Muscle of leg (tissue), 11 donors: ENCODE results near the gene MREG. TPM values are rescaled to one million over a fixed set of nuclear protein-coding genes. Genes with fewer than 3 reads are reported as not detected.
"Not testable (repeated sequence)": the region's sequence is repeated elsewhere in the genome, so short reads cannot be mapped to it uniquely, and the experiment has no call there.

ENCODE experiments used
- DNase-seq: peaks from one replicate; pipeline ENCODE4 v3.0.0; 2013
- H3K27ac ChIP-seq: one replicate; pipeline ENCODE4 v1.5.1; 2013; ENCODE audit warnings: mild to moderate bottlenecking, low read length, control low read depth
- H3K27me3 ChIP-seq: one replicate; pipeline ENCODE4 v1.6.1; 2013; ENCODE audit warnings: low read length; ENCODE audit not compliant: control insufficient read depth, insufficient read depth
- H3K36me3 ChIP-seq: one replicate; pipeline ENCODE4 v1.6.1; 2013; ENCODE audit warnings: low read length; ENCODE audit not compliant: control insufficient read depth, insufficient read depth
- H3K4me1 ChIP-seq: one replicate; pipeline ENCODE4 v1.6.1; 2013; ENCODE audit warnings: low read length; ENCODE audit not compliant: control insufficient read depth, insufficient read depth
- H3K4me3 ChIP-seq: one replicate; pipeline ENCODE4 v1.5.1; 2013; ENCODE audit warnings: low read length, control low read depth
- H3K9me3 ChIP-seq: replicated peaks from 2 replicates; pipeline ENCODE4 v1.6.1; 2013; ENCODE audit warnings: low read depth, low read length; ENCODE audit not compliant: control insufficient read depth
- WGBS: methylation state at CpG from one replicate; pipeline ENCODE4 v1.1.5; 2013; ENCODE audit warnings: missing lambda C conversion rate; ENCODE audit not compliant: insufficient coverage; 5-methylcytosine and 5-hydroxymethylcytosine counted together
- polyA plus RNA-seq, 8 donors: library from polyadenylated mRNA; unstranded; fragments of 120-200 nt; gene quantifications; one replicate each; pipeline versions ENCODE4 v1.2.1 to v1.2.3, GENCODE V29; 2013; ENCODE audit warnings: inconsistent platforms in 1 of 8, low replicate concordance in 1 of 8; ENCODE audit not compliant: insufficient read length in 8 of 8, insufficient read depth in 1 of 8
- total RNA-seq: library from RNA; stranded (reverse); fragments of 120-200 nt; gene quantifications from one replicate; pipeline ENCODE4 v1.2.4, GENCODE V29; 2013

MREG gene
- total and polyA plus RNA-seq, 9 donors: 1.3 to 4.4 (median 2.1) TPM

DNA sequence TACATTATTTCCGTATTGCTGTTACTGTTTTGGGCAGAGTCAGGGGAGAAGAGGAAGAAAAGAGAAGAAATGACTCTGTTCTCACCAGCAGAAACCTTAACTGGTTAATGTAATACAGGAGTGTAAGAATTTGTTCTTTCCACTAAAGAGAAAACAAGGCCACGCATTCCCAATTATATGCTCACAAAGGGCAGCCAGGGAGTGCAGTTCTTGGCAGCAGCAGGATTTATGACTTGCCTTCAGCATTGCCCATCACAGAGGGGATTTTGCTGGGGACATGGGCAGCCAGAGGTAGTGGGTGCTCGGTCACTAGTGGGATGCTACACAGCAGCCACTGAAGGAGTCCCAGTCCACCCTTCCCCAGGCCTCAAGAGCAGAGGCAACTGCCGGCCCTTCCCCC lies 18.4 kb downstream of the MREG start:
- Histone ChIP-seq H3K9me3 (no peaks in the 10 kb centered on the region), H3K4me1 (no peaks in the 10 kb centered on the region), H3K4me3 (no peak overlapping the region), H3K27me3 (no peaks in the 10 kb centered on the region), H3K27ac (no peak overlapping the region), H3K36me3 (no peaks in the 10 kb centered on the region)
- WGBS: no CpG with 5 or more reads among the region's 4 CpGs
- DNase-seq: no peak

- not testable (repeated sequence) for H3K36me3 ChIP-seq, H3K27ac ChIP-seq, H3K4me3 ChIP-seq, H3K27me3 ChIP-seq, DNase-seq, H3K4me1 ChIP-seq, H3K9me3 ChIP-seq
- 93% methylated on average over 3 of the region's 5 CpGs for WGBS
Measured at GRCh38 chr2:215988556-215989207, 24.7 kb downstream of the MREG start.

- Histone ChIP-seq H3K4me1 (no peaks in the 10 kb centered on the region), H3K27me3 (no peaks in the 10 kb centered on the region), H3K36me3 (no peaks in the 10 kb centered on the region), H3K27ac (no peak overlapping the region), H3K9me3 (peaks cover 4% of the 10 kb centered on the region), H3K4me3 (no peak overlapping the region)
- DNase-seq: no peak
- WGBS: no CpG with 5 or more reads among the region's 1 CpG
Measured at GRCh38 chr2:215985257-215985656, 28.1 kb downstream of the MREG start.

DNA sequence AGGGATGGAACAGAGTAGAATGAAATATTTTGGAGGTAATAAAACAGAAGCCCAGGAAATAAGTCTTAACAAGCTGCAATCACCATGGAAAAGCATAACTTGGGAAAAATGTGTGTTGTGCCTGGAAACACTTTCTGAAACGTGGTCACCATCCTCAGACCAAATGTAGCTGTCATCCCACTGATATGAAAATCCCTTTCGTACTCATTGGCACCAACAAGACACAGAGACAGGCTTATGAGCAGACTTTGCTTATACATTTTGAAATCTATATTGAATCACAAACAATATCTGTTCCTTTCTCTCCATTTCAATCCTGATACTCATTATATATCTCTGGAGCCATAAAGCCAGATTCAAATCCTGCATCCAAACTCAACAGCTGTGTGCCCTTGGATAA lies 28.7 kb downstream of the MREG start:
- Histone ChIP-seq H3K4me1 (no peaks in the 10 kb centered on the region), H3K27ac (no peak overlapping the region), H3K27me3 (no peaks in the 10 kb centered on the region), H3K9me3 (peaks cover 4% of the 10 kb centered on the region), H3K36me3 (no peaks in the 10 kb centered on the region), H3K4me3 (no peak overlapping the region)
- no peak for DNase-seq
- no CpG with 5 or more reads among the region's 2 CpGs for WGBS

GRCh38 chr2:215983581-215984351 lies 29.6 kb downstream of the MREG start:
- DNase-seq: no peak
- Histone ChIP-seq H3K9me3 (no peaks in the 10 kb centered on the region), H3K27me3 (no peaks in the 10 kb centered on the region), H3K36me3 (no peaks in the 10 kb centered on the region), H3K27ac (no peak overlapping the region), H3K4me3 (no peak overlapping the region), H3K4me1 (no peaks in the 10 kb centered on the region)
- no CpG with 5 or more reads among the region's 2 CpGs for WGBS

DNA sequence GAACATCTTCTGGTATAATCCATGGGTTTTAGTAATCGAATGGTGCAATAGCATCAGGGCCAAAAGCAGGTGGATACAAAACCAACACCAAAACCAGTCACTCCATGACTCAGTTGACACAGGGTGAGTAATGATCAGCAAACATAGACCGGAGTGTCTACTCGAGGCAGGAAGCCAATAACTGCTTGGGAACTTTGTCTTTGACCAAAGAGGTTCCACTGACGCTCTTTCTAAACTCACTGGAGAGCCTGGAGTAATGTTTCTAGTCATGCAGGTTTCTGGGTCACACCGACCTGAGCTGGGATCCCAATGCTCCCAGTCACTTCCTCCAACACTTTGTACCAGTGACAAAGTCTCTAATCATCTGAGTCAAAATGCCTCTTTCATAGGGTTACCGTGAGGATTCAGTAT lies 30.9 kb downstream of the MREG start:
- Histone ChIP-seq H3K36me3 (no peaks in the 10 kb centered on the region), H3K9me3 (no peaks in the 10 kb centered on the region), H3K4me3 (no peak overlapping the region), H3K27me3 (no peaks in the 10 kb centered on the region), H3K27ac (no peak overlapping the region), H3K4me1 (no peaks in the 10 kb centered on the region)
- 95% methylated on average over 4 of the region's 6 CpGs for WGBS
- no peak for DNase-seq

DNA sequence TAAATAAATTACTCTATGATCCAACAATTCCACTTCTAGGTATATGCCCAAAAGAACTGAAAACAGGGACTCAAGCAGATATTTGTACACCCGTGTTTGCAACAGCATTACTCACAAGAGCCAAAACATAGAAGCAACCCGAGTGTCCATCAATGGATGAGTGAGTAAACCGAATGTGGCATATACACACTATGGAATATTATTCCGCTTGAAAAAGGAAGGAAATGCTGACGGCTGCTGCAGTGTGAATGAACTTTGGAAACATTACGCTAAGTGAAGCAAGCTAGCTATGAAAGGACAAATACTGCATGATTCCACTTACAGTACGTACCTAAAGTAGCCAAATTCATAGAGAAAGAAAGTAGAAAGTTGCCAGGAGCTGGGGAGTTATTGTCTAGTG lies 32.2 kb downstream of the MREG start:
- Histone ChIP-seq H3K9me3 (no peaks in the 10 kb centered on the region), H3K27ac (no peak overlapping the region), H3K27me3 (no peaks in the 10 kb centered on the region), H3K4me1 (no peaks in the 10 kb centered on the region), H3K36me3 (no peaks in the 10 kb centered on the region), H3K4me3 (no peak overlapping the region)
- no peak for DNase-seq
- WGBS: 100% methylated on average over 1 of the region's 7 CpGs

DNA sequence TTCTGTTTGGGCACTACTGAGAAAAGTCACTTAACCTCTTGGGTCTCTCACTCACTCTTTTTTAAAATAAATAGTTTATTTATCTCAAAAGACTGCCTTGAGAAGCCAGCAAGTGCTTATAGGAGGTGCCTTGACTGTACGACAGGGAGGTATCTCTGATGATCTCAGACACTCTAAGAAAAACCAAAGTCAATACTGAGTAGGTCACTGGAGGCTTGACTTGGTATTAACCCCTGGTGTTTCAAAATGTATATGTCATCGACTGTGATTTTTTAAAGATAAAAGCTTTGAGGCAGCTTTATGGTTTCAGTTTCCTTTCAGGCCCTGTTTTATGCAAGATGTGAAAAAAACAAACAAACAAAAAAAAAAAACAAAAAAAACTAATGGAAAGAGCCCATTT lies 33.7 kb downstream of the MREG start:
- DNase-seq: no peak
- Histone ChIP-seq H3K4me1 (no peaks in the 10 kb centered on the region), H3K9me3 (no peaks in the 10 kb centered on the region), H3K27ac (no peak overlapping the region), H3K27me3 (no peaks in the 10 kb centered on the region), H3K4me3 (no peak overlapping the region), H3K36me3 (no peaks in the 10 kb centered on the region)
- no CpG with 5 or more reads among the region's 2 CpGs for WGBS

- H3K4me1 ChIP-seq: no peaks in the 10 kb centered on the region
- no peak overlapping the region for H3K27ac ChIP-seq
- H3K9me3 ChIP-seq: no peaks in the 10 kb centered on the region
- no peak for DNase-seq
- no peaks in the 10 kb centered on the region for H3K36me3 ChIP-seq
- H3K4me3 ChIP-seq: no peak overlapping the region
- no CpG with 5 or more reads among the region's 2 CpGs for WGBS
- no peaks in the 10 kb centered on the region for H3K27me3 ChIP-seq
Measured at GRCh38 chr2:215974700-215975429, 38.5 kb downstream of the MREG start.

DNA sequence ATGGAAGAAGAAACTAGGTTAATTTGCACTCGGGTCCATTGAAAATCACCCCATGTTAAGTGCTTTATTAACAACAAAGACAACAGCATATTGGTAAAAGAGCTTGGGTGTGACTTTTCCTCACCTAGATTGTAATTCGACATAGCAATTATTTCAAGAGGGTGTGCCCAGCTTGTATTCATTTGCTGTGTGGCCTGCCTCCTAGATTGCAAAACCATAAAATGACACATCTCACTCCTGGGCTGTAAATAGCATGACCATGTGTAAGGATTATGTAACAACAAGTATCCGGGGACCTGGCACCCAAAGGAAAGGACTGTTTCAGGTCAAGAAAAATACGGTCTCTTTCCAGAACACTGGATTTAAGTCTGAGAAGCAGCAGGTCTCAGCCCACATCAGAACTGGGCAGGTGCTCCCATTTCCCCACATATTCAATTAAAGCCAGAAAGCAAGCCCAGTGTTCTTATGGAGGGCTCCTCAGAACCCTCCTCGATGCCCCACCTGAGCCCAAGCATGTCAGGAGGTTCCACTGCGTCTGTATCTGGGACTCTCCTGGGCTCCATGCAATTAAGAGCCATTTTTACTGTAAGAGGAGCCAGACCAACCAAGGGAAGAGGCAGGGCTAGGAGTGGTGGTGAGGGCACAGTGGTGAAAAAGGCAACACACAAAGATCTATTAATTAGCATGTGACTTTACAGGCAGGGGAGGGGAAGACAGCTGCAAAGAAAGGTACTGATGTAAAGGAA lies 39.2 kb downstream of the MREG start:
- H3K4me3 ChIP-seq: no peak overlapping the region
- no peaks in the 10 kb centered on the region for H3K9me3 ChIP-seq
- no peaks in the 10 kb centered on the region for H3K36me3 ChIP-seq
- no peak overlapping the region for H3K27ac ChIP-seq
- WGBS: 81% methylated on average over 2 of the region's 6 CpGs
- H3K27me3 ChIP-seq: no peaks in the 10 kb centered on the region
- no peak for DNase-seq
- no peaks in the 10 kb centered on the region for H3K4me1 ChIP-seq
